ENCODE measurements around the gene ATP7A.
"Not testable (repeated sequence)": the region's sequence is repeated elsewhere in the genome, so short reads cannot be mapped to it uniquely, and the experiment has no call there.

Gene ATP7A

GRCh38 chrX:77910108-77910840 lies at the start of gene ATP7A:
Gene ATP7A, plus strand, starts transcription at chrX:77910693. Its CDS starts 60,949 bp downstream, at chrX:77971642.
- DNase-seq, result peak; percentile 94

GRCh38 chrX:77875372-77875771 lies 35.1 kb upstream of the ATP7A start:
- no peak for DNase-seq

DNA sequence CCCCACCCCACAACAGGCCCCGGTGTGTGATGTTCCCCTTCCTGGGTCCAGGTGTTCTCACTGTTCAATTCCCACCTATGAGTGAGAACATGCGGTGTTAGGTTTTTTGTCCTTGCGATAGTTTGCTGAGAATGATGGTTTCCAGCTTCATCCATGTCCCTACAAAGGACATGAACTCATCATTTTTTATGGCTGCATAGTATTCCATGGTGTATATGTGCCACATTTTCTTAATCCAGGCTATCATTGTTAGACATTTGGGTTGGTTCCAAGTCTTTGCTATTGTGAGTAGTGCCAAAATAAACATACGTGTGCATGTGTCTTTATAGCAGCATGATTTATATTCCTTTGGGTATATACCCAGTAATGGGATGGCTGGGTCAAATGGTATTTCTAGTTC lies 29.1 kb upstream of the ATP7A start:
- DNase-seq, result not testable (repeated sequence)

GRCh38 chrX:77892887-77893286 lies 17.6 kb upstream of the ATP7A start:
- no peak for DNase-seq

DNA sequence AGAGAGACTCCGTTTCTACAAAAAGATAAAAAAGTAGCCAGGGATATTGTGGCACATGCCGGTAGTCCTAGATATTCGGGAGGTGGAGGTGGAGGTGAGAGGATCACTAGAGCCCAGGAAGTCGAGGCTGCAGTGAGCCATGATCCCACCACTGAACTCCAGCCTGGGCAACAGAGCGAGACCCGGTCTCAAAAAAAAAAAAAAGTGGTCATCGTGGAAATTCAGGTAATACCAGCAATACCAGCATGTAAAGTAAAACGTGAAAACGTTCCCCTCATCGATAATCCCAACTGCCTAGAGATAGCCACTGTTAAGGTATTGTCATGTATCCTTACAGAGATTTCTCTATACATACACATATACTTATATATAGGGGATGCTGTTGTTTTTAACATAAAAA lies 16.8 kb upstream of the ATP7A start:
- no peak for DNase-seq

DNA sequence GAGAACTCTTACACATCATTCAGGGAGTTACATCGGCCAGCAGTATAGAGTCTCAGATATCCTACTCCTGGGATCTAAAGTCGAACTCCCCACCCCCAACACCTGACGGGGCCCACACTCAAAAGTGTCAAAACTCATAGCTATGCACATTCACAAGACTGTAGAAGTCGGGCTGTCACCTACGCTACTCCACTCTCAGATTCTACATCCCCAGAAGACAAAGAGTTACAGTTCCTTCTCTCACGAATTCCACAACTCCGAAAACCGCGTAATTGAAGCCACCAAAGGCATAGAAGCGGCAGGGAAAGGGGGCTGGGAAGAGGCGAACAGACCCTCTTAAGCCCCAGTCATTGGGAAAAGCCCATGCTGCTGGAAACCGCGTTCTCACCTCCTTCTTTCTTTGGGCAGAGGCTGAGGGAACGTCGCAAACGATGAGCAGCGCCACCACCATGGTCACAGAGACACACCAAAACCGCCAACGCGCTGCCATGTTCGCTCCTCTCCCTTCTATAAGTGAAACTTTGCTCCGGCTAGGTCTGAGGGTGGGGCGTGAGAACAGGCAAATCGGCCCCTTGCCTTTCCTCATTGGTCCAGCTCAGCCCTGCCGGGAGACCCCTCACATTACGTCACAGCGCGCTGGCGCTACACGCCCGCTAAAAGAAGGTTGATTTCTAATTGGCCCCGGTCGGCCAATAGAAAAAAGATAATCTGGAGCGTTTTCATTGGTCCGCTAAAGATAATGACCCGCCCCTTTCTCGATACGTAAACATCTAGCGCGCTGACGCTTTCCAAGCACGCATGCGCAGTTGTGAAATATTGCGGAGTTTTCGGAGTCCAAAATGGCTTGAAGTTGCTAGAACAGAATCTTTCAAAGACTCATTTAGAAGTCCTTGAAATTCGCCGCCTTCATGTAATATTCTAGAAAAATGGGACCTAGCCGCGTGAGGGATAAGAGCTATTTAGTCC lies 15.3 kb upstream of the ATP7A start, which contains the start of gene MAGT1:
TSS of gene MAGT1 (minus strand) at position 515 of the 966 bp plus-strand sequence. CDS start at position 490, 25 bp downstream.
- peak; percentile 95 for DNase-seq

GRCh38 chrX:77899081-77899828 lies 11.2 kb upstream of the ATP7A start, which contains the start of gene COX7B:
Gene COX7B, plus strand, starts transcription at chrX:77899468. Its CDS starts 86 bp downstream, at chrX:77899554.
- peak; percentile 91 for DNase-seq

- no peak for DNase-seq
Measured at GRCh38 chrX:77900688-77901087, 9.8 kb upstream of the ATP7A start.

- DNase-seq, result no peak
Measured at GRCh38 chrX:77901506-77901905, 9.0 kb upstream of the ATP7A start.

DNA sequence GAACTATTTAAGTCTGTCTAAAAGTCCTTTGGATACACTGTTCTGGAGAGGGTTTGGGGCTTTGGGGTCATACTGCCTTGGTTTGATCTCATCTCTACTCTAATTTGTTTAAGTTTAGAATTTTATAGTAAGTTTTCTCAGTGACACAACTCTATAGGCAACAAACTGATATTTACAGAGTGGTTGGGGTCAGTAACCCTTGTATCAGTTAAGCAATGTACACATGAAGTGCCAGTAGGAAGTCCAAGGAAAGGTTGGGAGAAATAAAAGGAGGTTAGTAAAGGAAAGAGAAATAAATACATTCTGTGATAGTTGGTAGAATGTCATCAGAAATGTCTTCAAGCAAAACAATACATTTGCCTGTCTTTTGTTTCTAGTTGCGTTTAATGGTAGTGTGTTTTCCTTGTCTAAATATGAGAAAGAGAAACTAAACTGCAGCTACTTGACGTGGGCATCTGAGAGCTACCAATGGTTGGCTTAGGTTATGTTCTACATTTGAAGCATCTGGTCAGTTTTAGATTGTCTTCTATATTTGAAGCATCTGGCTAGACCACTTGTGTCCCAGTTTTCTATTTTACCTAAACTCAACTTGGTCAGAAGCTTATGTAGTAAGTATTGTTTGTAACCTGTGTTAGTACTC lies 6.9 kb downstream of the ATP7A start:
- no peak for DNase-seq

- DNase-seq, result no peak
Measured at GRCh38 chrX:77918568-77918967, 8.1 kb downstream of the ATP7A start.

DNA sequence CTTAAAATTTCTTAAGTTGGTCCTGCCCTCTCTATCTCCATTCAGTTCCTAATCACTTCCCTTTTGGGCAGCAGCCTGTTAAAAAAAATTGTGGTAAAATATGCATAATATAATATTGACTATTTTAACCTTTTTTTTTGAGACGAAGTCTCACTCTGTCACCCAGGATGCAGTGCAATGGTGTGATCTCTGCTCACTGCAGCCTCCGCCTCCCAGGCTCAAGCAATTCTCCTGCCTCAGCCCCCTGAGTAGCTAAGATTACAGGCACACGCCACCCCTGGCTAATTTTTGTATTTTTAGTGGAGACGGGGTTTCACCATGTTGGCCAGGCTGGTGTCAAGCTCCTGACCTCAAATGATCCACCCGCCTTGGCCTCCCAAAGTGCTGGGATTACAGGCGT lies 8.9 kb downstream of the ATP7A start:
- not testable (repeated sequence) for DNase-seq

GRCh38 chrX:77922787-77923186 lies 12.3 kb downstream of the ATP7A start:
- DNase-seq, result no peak

- no peak for DNase-seq
Measured at GRCh38 chrX:77924320-77924859, 13.9 kb downstream of the ATP7A start.

DNA sequence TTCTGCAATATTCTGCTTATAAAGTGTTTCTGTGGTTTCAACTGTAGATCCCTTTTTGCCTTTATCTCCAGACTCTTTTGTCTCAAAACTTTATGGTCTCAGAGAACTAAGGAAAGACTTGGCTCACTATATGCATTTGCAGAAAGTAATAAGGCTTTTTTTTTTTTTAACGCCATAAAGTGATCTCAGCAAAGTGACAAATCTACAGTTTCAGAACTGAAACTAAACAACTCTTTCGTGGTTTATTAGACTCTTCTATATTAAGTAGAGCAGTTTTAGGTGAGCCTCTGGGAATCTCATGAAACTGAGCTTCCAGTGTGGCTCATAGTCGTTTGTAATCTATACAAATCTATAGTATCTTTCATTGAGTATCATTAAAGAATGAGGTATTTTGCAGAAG lies 15.3 kb downstream of the ATP7A start:
- DNase-seq, result no peak

DNA sequence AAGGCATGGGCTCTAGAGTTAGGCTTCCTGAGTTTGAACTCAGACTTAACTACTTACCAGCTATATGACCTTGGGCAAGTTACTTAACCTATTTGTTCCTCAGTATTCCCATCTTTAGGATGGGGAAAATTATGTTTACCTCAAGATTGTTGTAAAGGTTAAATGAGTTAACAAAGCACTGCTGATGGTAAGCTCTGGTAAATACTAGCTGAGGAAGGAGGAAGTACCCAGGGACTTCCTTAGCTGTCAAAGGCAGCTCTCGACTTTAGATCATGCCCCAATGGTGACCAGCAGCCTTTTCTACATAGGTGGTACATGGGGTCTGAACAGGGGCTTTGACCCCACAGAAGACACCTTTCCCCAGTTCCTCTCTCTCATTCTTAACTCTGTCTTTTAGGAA lies 20.1 kb downstream of the ATP7A start:
- DNase-seq, result no peak

- no peak for DNase-seq
Measured at GRCh38 chrX:77935886-77936285, 25.4 kb downstream of the ATP7A start.

DNA sequence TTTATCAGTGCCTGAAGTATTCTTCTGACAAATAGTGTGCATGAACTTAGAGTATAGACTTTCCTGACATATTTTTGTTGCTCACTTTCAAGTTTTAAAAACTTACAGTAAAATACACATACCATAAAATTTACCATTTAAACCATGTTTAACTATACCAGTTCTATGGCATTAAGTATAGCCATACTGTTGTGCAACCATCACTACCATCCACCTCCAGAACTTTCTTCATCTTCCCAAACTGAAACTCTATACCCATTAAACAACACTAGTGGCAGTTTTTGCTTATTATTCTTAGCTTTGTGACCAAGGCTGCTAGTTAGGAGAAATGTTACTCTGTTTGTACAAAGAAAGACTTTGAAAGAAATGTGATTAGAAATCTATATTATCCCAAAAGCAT lies 25.8 kb downstream of the ATP7A start:
- DNase-seq, result no peak

- DNase-seq, result no peak
Measured at GRCh38 chrX:77937291-77937690, 26.8 kb downstream of the ATP7A start.

DNA sequence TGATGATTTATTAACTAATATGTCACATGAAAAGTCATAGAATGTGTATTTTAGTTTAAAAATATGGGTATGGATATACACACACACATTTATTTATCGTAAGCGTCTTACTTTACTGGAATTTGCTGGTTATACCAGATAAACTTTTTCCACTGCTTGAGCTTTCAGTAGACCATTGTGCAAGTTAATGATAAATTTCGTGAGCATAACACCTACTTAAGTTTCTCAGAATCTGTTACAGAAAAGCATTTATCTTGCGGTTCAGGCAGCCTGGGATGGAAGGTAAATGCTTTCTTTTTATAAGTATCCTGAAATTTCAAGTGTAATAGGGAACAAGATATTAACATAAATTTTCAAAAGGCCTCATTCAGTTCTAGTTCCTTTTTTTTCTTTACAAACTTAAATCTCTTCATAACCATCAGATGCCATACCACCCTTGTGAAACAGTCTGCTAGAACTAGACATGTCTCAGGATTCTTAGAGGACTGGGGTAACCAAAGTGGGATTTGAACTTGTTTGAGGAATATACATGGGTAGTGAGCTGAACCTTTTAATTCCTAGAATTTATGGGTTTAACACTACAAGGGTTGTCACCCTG lies 27.7 kb downstream of the ATP7A start:
- DNase-seq, result no peak

DNA sequence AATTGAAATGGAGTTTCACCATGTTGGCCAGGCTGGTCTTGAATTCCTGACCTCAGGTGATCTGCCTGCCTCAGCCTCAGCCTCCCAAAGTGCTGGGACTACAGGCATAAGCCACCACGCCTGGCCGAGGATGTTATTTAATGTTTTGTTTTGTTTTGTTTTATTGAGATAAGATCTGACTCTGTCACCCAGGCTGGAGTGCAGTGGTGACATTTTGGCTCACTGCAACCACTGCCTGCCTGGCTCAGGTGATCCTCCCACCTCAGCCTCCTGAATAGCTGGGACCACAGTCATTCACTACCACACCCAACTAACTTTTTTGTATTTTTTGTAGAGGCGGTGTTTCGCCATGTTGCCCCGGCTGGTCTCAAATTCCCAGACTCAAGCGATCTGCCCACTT lies 34.5 kb downstream of the ATP7A start:
- not testable (repeated sequence) for DNase-seq

Data from activated CD4-positive, alpha-beta T cell treated with anti-CD3 and anti-CD28 coated beads, Interleukin-10, Interleukin-2, amounts not matched to agents 100 ng/mL and 50 ng/mL, durations not matched to agents 16 hours and 8 hours (primary cell).